ENCODE measurements around the gene LPGAT1.
"Not testable (repeated sequence)": the region's sequence is repeated elsewhere in the genome, so short reads cannot be mapped to it uniquely, and the experiment has no call there.

LPGAT1 gene

GRCh38 chr1:211734359-211734758 lies 96.2 kb downstream of the LPGAT1 start:
- no peak for DNase-seq

GRCh38 chr1:211732293-211732980 lies 98.1 kb downstream of the LPGAT1 start:
- DNase-seq: no peak

- DNase-seq: no peak
These were observed 98.9 kb downstream of the LPGAT1 start for GRCh38 chr1:211731456-211732292.

- no peak for DNase-seq
These were observed 100.2 kb downstream of the LPGAT1 start for GRCh38 chr1:211730347-211730746.

GRCh38 chr1:211729238-211729637 lies 101.3 kb downstream of the LPGAT1 start:
- no peak for DNase-seq

- DNase-seq: no peak
These were observed 104.0 kb downstream of the LPGAT1 start for GRCh38 chr1:211726467-211726995.

- no peak for DNase-seq
These were observed 105.8 kb downstream of the LPGAT1 start for GRCh38 chr1:211724687-211725196.

- DNase-seq: no peak
These were observed 107.3 kb downstream of the LPGAT1 start for GRCh38 chr1:211723273-211723672.

- no peak for DNase-seq
These were observed 108.0 kb downstream of the LPGAT1 start for GRCh38 chr1:211722277-211723175.

- not testable (repeated sequence) for DNase-seq
These were observed 114.0 kb downstream of the LPGAT1 start for GRCh38 chr1:211716555-211716954.

- no peak for DNase-seq
These were observed 114.6 kb downstream of the LPGAT1 start for GRCh38 chr1:211715971-211716370.

GRCh38 chr1:211714154-211714553 lies 116.4 kb downstream of the LPGAT1 start:
- no peak for DNase-seq

GRCh38 chr1:211713231-211713630 lies 117.3 kb downstream of the LPGAT1 start:
- no peak for DNase-seq

GRCh38 chr1:211711315-211711705 lies 119.3 kb downstream of the LPGAT1 start:
- no peak for DNase-seq

- no peak for DNase-seq
These were observed 119.8 kb downstream of the LPGAT1 start for GRCh38 chr1:211710566-211711314.

- DNase-seq: no peak
These were observed 121.6 kb downstream of the LPGAT1 start for GRCh38 chr1:211708926-211709325.

- DNase-seq: no peak
These were observed 122.6 kb downstream of the LPGAT1 start for GRCh38 chr1:211708006-211708405.

- DNase-seq: peak; percentile 5
These were observed 125.0 kb downstream of the LPGAT1 start for GRCh38 chr1:211705467-211706091.

GRCh38 chr1:211704543-211704942 lies 126.0 kb downstream of the LPGAT1 start:
- no peak for DNase-seq

GRCh38 chr1:211703812-211704537 lies 126.6 kb downstream of the LPGAT1 start:
- DNase-seq: peak; percentile 94

- no peak for DNase-seq
These were observed 128.8 kb downstream of the LPGAT1 start for GRCh38 chr1:211701733-211702132.
